C4-2B (cell line): Measurements from ENCODE around the gene INHBE.
"Not testable (repeated sequence)": the region's sequence is repeated elsewhere in the genome, so short reads cannot be mapped to it uniquely, and the experiment has no call there.

Experiments used
- H3K27ac ChIP-seq: fragments of 450-650 bp; 2 replicates; pipeline ENCODE4 v1.5.1; 2017
- ZFX ChIP-seq: fragments of 450-650 bp; IDR thresholded peaks from 2 replicates; pipeline ENCODE4 v1.6.1; 2017
- TF ChIP-seq, protein P1 (sequence below): fragments of 450-650 bp; conservative IDR thresholded peaks from 2 replicates; pipeline ENCODE4 v1.5.1; 2017; ENCODE audit warnings: mild to moderate bottlenecking

Gene INHBE

DNA sequence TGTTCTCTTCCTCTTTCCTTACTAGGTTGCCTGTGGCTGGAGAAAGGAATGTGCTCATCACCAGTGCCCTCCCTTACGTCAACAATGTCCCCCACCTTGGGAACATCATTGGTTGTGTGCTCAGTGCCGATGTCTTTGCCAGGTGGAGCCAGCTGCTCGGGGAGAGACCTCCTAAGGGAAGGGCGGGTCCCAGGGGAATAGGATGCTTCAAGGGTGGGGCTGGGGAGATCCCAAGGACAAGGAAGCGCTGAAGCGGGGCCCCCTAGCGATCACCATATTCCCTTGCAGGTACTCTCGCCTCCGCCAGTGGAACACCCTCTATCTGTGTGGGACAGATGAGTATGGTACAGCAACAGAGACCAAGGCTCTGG, 43.0 kb downstream of the INHBE start:
- TF ChIP-seq, protein P1, sequence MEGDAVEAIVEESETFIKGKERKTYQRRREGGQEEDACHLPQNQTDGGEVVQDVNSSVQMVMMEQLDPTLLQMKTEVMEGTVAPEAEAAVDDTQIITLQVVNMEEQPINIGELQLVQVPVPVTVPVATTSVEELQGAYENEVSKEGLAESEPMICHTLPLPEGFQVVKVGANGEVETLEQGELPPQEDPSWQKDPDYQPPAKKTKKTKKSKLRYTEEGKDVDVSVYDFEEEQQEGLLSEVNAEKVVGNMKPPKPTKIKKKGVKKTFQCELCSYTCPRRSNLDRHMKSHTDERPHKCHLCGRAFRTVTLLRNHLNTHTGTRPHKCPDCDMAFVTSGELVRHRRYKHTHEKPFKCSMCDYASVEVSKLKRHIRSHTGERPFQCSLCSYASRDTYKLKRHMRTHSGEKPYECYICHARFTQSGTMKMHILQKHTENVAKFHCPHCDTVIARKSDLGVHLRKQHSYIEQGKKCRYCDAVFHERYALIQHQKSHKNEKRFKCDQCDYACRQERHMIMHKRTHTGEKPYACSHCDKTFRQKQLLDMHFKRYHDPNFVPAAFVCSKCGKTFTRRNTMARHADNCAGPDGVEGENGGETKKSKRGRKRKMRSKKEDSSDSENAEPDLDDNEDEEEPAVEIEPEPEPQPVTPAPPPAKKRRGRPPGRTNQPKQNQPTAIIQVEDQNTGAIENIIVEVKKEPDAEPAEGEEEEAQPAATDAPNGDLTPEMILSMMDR, result no peak
- TF ChIP-seq ZFX, result no peak
- H3K27ac ChIP-seq, result no peak overlapping the region

DNA sequence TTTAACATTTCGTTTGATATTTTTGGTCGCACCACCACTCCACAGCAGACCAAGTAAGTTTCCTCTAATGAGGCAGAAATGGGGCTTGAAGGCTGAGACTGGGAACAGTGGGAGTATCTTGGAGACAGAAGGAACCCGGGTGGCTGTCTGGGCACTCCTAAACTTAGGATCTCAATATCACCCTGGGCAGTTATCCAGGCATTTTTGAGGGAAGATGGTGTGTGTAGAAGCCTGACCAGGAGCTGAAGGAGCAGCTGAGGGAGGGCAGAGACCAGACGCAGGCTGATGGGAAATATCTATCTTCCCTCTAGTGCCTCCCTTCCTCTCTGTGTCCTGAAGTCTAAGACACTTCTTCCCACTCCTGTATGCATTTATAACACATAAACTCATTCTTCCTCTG, 43.5 kb downstream of the INHBE start:
- TF ChIP-seq, protein P1, result no peak
- TF ChIP-seq ZFX, result no peak

DNA sequence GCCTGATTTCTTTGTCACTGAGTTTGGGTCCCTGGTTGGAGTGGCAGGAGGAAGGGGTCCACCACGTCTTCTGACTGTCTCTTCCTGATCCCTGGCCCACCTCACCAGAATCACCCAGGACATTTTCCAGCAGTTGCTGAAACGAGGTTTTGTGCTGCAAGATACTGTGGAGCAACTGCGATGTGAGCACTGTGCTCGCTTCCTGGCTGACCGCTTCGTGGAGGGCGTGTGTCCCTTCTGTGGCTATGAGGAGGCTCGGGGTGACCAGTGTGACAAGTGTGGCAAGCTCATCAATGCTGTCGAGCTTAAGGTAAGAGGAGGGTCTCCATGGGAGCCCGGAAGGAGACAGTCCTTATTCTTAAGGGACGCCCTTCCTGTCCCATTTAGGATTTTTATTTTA, 45.1 kb downstream of the INHBE start:
- TF ChIP-seq ZFX, result no peak
- TF ChIP-seq, protein P1, result no peak

More for the DNA sequence above, 43.5 kb downstream of the INHBE start:
- H3K27ac ChIP-seq, result no peak overlapping the region

DNA sequence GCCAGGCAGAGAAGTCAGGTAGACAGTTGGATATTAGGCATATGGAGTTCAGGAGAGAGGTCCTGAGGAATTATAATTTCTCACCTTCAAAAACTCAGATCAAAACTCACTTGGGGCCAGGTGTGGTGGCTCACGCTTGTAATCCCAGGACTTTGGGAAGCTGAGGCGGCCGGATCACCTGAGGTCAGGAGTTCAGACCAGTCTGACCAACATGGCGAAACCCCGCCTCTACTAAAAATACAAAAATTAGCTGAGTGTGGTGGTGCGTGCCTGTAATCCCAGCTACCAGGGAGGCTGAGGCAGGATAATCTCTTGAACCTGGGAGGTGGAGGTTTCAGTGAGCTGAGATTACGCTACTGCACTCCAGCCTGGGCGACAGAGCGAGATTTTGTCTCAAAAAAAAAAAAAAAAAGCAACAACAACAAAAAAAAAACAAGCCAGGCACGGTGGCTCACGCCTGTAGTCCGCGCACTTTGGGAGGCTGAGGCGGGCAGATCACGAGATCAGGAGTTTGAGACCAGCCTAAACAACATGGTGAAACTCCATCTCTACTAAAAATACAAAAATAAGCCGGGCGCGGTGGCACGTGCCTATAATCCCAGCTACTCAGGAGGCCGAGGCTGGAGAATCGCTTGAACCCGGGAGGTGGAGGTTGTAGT, 47.3 kb downstream of the INHBE start:
- not testable (repeated sequence) for H3K27ac ChIP-seq

More for the DNA sequence above, 45.1 kb downstream of the INHBE start:
- no peak overlapping the region for H3K27ac ChIP-seq

DNA sequence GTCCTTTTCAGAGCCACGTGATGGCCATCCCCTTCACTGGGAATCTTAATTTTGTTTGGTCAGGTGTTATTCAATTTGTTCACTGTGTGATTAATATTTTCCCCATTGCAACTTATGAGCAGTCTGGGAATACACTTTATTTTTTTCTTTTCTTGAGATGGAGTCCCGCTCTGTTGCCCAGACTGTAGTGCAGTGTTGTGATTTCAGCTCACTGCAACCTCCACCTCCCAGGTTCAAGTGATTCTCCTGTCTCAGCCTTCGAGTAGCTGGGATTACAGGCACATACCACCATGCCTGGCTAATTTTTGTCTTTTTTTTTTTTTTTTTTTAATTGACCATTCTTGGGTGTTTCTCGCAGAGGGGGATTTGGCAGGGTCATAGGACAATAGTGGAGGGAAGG, 51.4 kb downstream of the INHBE start:
- H3K27ac ChIP-seq, result not testable (repeated sequence)
